SK-N-MC (cell line): ENCODE results near the gene C4orf54.

ENCODE experiments used
- EZH2 ChIP-seq: fragments of 200-600 bp; sonication (generic); IDR thresholded peaks from one replicate; pipeline ENCODE4 v1.6.1; 2017; ENCODE audit warnings: antibody characterized with exemption
- FOXP2 ChIP-seq: optimal IDR thresholded peaks from 2 replicates; pipeline ENCODE3; 2011; ENCODE audit warnings: mild to moderate bottlenecking, moderate library complexity; ENCODE audit not compliant: insufficient read depth; ENCODE audit errors: extremely low read length, control extremely low read depth
- POLR2AphosphoS5 ChIP-seq: IDR thresholded peaks from 2 replicates; pipeline ENCODE4 v1.6.1; 2012; ENCODE audit warnings: mild to moderate bottlenecking, low read depth, low read length, borderline replicate concordance

DNA sequence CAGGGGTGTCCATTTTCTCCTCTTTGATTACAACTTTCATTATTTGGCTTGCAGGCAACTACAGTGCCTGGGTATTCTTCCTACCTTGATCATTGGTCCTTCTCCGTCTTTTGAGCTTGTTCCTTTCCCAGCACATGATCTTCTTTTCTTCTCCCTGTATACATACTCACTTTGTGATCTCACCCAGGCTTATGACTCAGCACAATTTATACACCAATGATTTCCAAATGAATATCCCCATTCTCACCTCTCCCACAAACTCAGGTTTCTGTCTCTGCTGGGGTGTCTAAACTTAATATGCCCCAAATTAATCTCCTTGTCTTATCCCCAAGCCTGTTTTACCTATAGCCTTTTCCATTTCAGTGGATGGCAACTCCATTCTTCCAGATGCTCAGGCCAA is 19.5 kb upstream of the C4orf54 start:
- no peak for TF ChIP-seq POLR2AphosphoS5
- TF ChIP-seq EZH2 = no peak
- no peak for TF ChIP-seq FOXP2
